IMR-90 (cell line): ENCODE measurements around the gene TRHDE. TPM values are rescaled to one million over a fixed set of nuclear protein-coding genes. Genes with fewer than 3 reads are reported as not detected.

Experiments
- ATAC-seq: fragments of 200-7000 bp; cut with Tn5 transposase; 2 replicates; pipeline ENCODE4 v1.9.1; 2020; ENCODE audit warnings: low read depth, mild to moderate bottlenecking, moderate library complexity
- BruUV-seq: library from RNA; stranded (reverse); fragments of 400-500 nt; replicated peaks from 2 replicates; lab custom pipeline; 2021; lab: Mats Ljungman, UMichigan
- CTCF ChIA-PET: fragments of 300-600 bp; formaldehyde crosslinking; extraction: SDS; loops from one replicate; lab custom pipeline; 2021; ENCODE audit warnings: antibody characterized with exemption; lab: Yijun Ruan, JAX
- POLR2A ChIA-PET: fragments of 300-600 bp; sonication (Branson Sonifier 250); formaldehyde crosslinking; loops from one replicate; lab custom pipeline; 2022; ENCODE audit warnings: antibody characterized with exemption; ENCODE audit not compliant: unreplicated experiment; lab: Charles Lee
- DNase-seq: peaks from one replicate; pipeline ENCODE4 v3.0.0; 2013
- H2AFZ ChIP-seq: replicated peaks from 2 replicates; pipeline ENCODE3; 2013; ENCODE audit warnings: low read length, mild to moderate bottlenecking; ENCODE audit not compliant: poor library complexity
- H2AK5ac ChIP-seq: 2 replicates; pipeline ENCODE4 v1.6.1; 2013; ENCODE audit warnings: low read depth, low read length, inconsistent platforms
- H2AK9ac ChIP-seq: replicated peaks from 2 replicates; pipeline ENCODE3; 2013; ENCODE audit warnings: mild to moderate bottlenecking, low read depth, low read length, moderate library complexity; ENCODE audit not compliant: poor library complexity
- H2BK120ac ChIP-seq: 2 replicates; pipeline ENCODE4 v1.6.1; 2013; ENCODE audit warnings: low read depth, low read length, inconsistent platforms
- H2BK15ac ChIP-seq: 3 replicates; pipeline ENCODE4 v1.6.1; 2013; ENCODE audit warnings: low read depth, low read length, inconsistent platforms
- H2BK20ac ChIP-seq: 2 replicates; pipeline ENCODE4 v1.6.1; 2013; ENCODE audit warnings: low read depth, mild to moderate bottlenecking, inconsistent platforms, low read length, moderate library complexity
- H2BK5ac ChIP-seq: 2 replicates; pipeline ENCODE4 v1.6.1; 2013; ENCODE audit warnings: mild to moderate bottlenecking, low read depth, low read length, inconsistent platforms; ENCODE audit not compliant: poor library complexity, severe bottlenecking
- H3K14ac ChIP-seq: replicated peaks from 2 replicates; pipeline ENCODE4 v1.6.1; 2013; ENCODE audit warnings: low read depth, low read length, inconsistent platforms
- H3K18ac ChIP-seq: 2 replicates; pipeline ENCODE4 v1.6.1; 2013; ENCODE audit warnings: low read depth, low read length, control low read depth
- H3K23ac ChIP-seq: 2 replicates; pipeline ENCODE4 v1.6.1; 2013; ENCODE audit warnings: low read depth, low read length, inconsistent platforms
- H3K27ac ChIP-seq: 2 replicates; pipeline ENCODE4 v1.5.1; 2013; ENCODE audit warnings: mild to moderate bottlenecking, control low read depth, low read length; ENCODE audit not compliant: insufficient read depth
- H3K27me3 ChIP-seq: 2 replicates; pipeline ENCODE4 v1.6.1; 2013; ENCODE audit warnings: low read length; ENCODE audit not compliant: control insufficient read depth, insufficient read depth
- H3K36me3 ChIP-seq: 2 replicates; pipeline ENCODE4 v1.6.1; 2013; ENCODE audit warnings: low read length, mixed read lengths; ENCODE audit not compliant: control insufficient read depth, insufficient read depth
- H3K4ac ChIP-seq: 2 replicates; pipeline ENCODE4 v1.6.1; 2013; ENCODE audit warnings: low read depth, low read length, inconsistent platforms
- H3K4me1 ChIP-seq: 2 replicates; pipeline ENCODE4 v1.6.1; 2013; ENCODE audit warnings: low read length, mixed read lengths; ENCODE audit not compliant: control insufficient read depth, insufficient read depth
- H3K4me2 ChIP-seq: 2 replicates; pipeline ENCODE4 v1.6.1; 2013; ENCODE audit warnings: low read depth, mild to moderate bottlenecking, control low read depth, low read length, moderate library complexity
- H3K4me3 ChIP-seq: 2 replicates; pipeline ENCODE4 v1.5.1; 2013; ENCODE audit warnings: low read depth, mild to moderate bottlenecking, control low read depth, low read length, moderate library complexity; ENCODE audit not compliant: insufficient read depth
- H3K56ac ChIP-seq: 2 replicates; pipeline ENCODE4 v1.6.1; 2013; ENCODE audit warnings: low read length, inconsistent platforms; ENCODE audit not compliant: insufficient read depth; ENCODE audit errors: extremely low read depth
- H3K79me1 ChIP-seq, 2 experiments: 2 replicates each; pipeline ENCODE4 v1.6.1; 2013; ENCODE audit warnings: low read length in 2 of 2, inconsistent platforms in 1 of 2, low read depth in 1 of 2
- H3K9ac ChIP-seq: 2 replicates; pipeline ENCODE4 v1.6.1; 2013; ENCODE audit warnings: low read depth, low read length, control low read depth
- H3K9me1 ChIP-seq: 2 replicates; pipeline ENCODE4 v1.6.1; 2013; ENCODE audit warnings: low read length, inconsistent platforms; ENCODE audit not compliant: insufficient read depth
- H3K9me3 ChIP-seq: 2 replicates; pipeline ENCODE4 v1.6.1; 2013; ENCODE audit warnings: low read length; ENCODE audit not compliant: control insufficient read depth, insufficient read depth
- H4K20me1 ChIP-seq: 2 replicates; pipeline ENCODE4 v1.6.1; 2013; ENCODE audit warnings: low read length, inconsistent platforms; ENCODE audit not compliant: insufficient read depth
- H4K5ac ChIP-seq: 2 replicates; pipeline ENCODE4 v1.6.1; 2013; ENCODE audit warnings: mild to moderate bottlenecking, low read depth, low read length, control low read depth
- H4K8ac ChIP-seq, 2 experiments: 2 replicates each; pipeline ENCODE4 v1.6.1; 2013; ENCODE audit warnings: low read depth in 2 of 2, low read length in 2 of 2, control low read depth in 1 of 2, inconsistent platforms in 1 of 2
- H4K91ac ChIP-seq: 2 replicates; pipeline ENCODE4 v1.6.1; 2013; ENCODE audit warnings: low read depth, low read length, inconsistent platforms; ENCODE audit not compliant: insufficient read depth
- BHLHE40 ChIP-seq: fragments of 150-350 bp; IDR thresholded peaks from 2 replicates; pipeline ENCODE4 v1.6.1; 2016; ENCODE audit warnings: mild to moderate bottlenecking, low read depth, low read length
- CEBPB ChIP-seq: IDR thresholded peaks from 2 replicates; pipeline ENCODE4 v1.6.1; 2012; ENCODE audit warnings: low read depth, low read length, improper control_type of control experiment
- ELK1 ChIP-seq: fragments of 150-350 bp; IDR thresholded peaks from 2 replicates; pipeline ENCODE4 v1.6.1; 2016; ENCODE audit warnings: low read depth, mild to moderate bottlenecking, low read length, moderate library complexity, borderline replicate concordance
- FOS ChIP-seq: fragments of 150-350 bp; IDR thresholded peaks from 2 replicates; pipeline ENCODE4 v1.6.1; 2016; ENCODE audit warnings: low read depth, low read length
- POLR2A ChIP-seq: IDR thresholded peaks from 2 replicates; pipeline ENCODE4 v1.6.1; 2012; ENCODE audit warnings: mild to moderate bottlenecking, low read depth, low read length
- SMC3 ChIP-seq: fragments of 150-350 bp; IDR thresholded peaks from 2 replicates; pipeline ENCODE4 v1.6.1; 2016; ENCODE audit warnings: low read depth, mild to moderate bottlenecking, antibody characterized with exemption, low read length, moderate library complexity
- WGBS, 2 experiments: methylation state at CpG; one replicate each; pipeline versions ENCODE4 v1.1.5 to v1.1.7; 2013; ENCODE audit warnings: missing lambda C conversion rate in 2 of 2; ENCODE audit not compliant: insufficient read length in 1 of 2; ENCODE audit errors: extremely low coverage in 2 of 2; 5-methylcytosine and 5-hydroxymethylcytosine counted together
- dilution Hi-C: fragments of 300-500 bp; cut with HindIII; formaldehyde crosslinking; loops from one replicate; pipeline ENCODE4 v1.14.3; 2018; ENCODE audit warnings: low sequenced_read_pairs; ENCODE audit not compliant: unreplicated experiment
- in situ Hi-C: fragments of 300-500 bp; cut with MboI; formaldehyde crosslinking; loops from 3 replicates; pipeline ENCODE4 v1.14.3; 2019; ENCODE audit warnings: low sequenced_read_pairs, inconsistent platforms, mixed read lengths
- intact Hi-C: fragments of 100-400 bp; cut with micrococcal nuclease; formaldehyde crosslinking; loops from 2 replicates; pipeline ENCODE4 v1.10.0; 2022
- polyA plus RNA-seq, 3 experiments: library from polyadenylated mRNA; depleted of rRNA; stranded (reverse); fragments of >200 nt; gene quantifications; 2 replicates each; pipeline ENCODE4 v1.2.3, GENCODE V29; 2012; ENCODE audit warnings: low replicate concordance in 1 of 3
- total RNA-seq: library from RNA; depleted of rRNA; stranded (reverse); fragments of >200 nt; gene quantifications from 2 replicates; pipeline ENCODE4 v1.2.3, GENCODE V29; 2012

Gene TRHDE
- total and polyA plus RNA-seq, 2 of the 4 experiments (the other 2 are of a cell fraction): 33.7 to 65.1 TPM

- H2BK5ac ChIP-seq: no peak overlapping the region
- H3K9me3 ChIP-seq: no peaks in the 10 kb centered on the region
- no peaks in the 10 kb centered on the region for H3K27me3 ChIP-seq
- ChIA-PET POLR2A (no interaction called here), CTCF (no interaction called here)
- TF ChIP-seq CEBPB (no peak), BHLHE40 (no peak), POLR2A (no peak), SMC3 (no peak), ELK1 (no peak), FOS (no peak)
- no peak overlapping the region for H3K18ac ChIP-seq
- H3K9ac ChIP-seq: no peak overlapping the region
- H3K4me2 ChIP-seq: no peak overlapping the region
- H2AK5ac ChIP-seq: no peak overlapping the region
- no peak for ATAC-seq
- H3K79me1 ChIP-seq: peaks cover 8 to 20% of the 10 kb centered on the region in 2 experiments; a peak in 3 of 4 replicates
- peaks cover 3% of the 10 kb centered on the region; the same call in 1 of the 2 replicates for H3K36me3 ChIP-seq
- intact Hi-C loops (no loop called here), dilution Hi-C loops (no loop called here), in situ Hi-C loops (no loop called here)
- no peak overlapping the region for H2AK9ac ChIP-seq
- H3K4me3 ChIP-seq: no peak overlapping the region
- no peak overlapping the region for H2BK15ac ChIP-seq
- no peak overlapping the region for H2BK120ac ChIP-seq
- no peak overlapping the region for H3K4ac ChIP-seq
- no peak overlapping the region for H4K5ac ChIP-seq
- H2BK20ac ChIP-seq: no peak overlapping the region
- H2AFZ ChIP-seq: no peak overlapping the region
- no TSS peak for BruUV-seq
- DNase-seq: no peak
- no peak overlapping the region for H3K27ac ChIP-seq
- H4K20me1 ChIP-seq: no peaks in the 10 kb centered on the region
- no peaks in the 10 kb centered on the region for H3K9me1 ChIP-seq
- no peaks in the 10 kb centered on the region for H3K4me1 ChIP-seq
- WGBS, 2 experiments: no CpG with 5 or more reads among the region's 1 CpG
- H3K23ac ChIP-seq: no peak overlapping the region
- no peak overlapping the region for H3K56ac ChIP-seq
- no peak overlapping the region for H4K8ac ChIP-seq
- H3K14ac ChIP-seq: no peak overlapping the region
- H4K91ac ChIP-seq: no peak overlapping the region
Observed at GRCh38 chr12:72498354-72498753, 226.2 kb downstream of the TRHDE start.
